Measurements from ENCODE around the gene ADCY10.
"Not testable (repeated sequence)": the region's sequence is repeated elsewhere in the genome, so short reads cannot be mapped to it uniquely, and the experiment has no call there.

ADCY10 gene

DNA sequence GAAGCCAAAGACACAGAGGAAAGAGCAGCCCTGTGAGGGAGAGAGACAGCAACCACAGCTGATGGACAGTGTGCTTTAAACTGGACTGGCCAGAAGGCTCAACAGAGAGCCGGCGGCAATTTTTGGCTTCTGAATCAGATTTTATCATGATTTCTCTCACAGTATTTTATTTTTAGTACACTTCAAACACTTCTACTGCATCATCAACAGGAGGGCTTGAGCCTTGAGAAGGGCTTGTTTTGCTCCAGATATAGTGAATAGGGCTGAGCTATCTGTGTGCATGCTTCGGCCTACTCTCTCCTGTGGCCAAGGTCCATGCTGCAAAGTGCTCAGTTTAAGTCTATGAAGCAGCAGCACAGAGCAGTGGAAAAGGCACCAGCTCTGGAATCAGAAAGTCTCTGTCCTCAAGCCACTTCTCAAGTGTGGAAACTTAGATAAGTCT, 33.3 kb downstream of the ADCY10 start:
- no peak for DNase-seq

DNA sequence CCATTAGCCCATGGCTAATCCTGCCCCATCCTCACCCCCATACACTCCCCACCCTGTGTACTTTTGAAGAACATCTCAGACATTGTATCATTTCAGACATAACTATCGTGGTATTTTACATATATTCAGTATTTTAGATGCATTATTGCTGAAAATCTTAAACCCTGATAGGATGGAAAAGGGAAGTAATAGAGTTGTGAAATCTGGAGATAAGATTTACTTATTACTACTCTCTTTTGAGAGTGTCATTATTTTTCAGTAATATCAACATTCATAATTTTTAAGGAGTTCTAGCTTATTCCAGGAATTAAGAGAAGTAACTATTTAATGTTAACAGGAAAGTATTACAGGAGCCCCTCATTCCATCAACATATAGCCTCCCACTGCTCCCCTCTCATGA, 34.4 kb downstream of the ADCY10 start:
- no peak for DNase-seq

DNA sequence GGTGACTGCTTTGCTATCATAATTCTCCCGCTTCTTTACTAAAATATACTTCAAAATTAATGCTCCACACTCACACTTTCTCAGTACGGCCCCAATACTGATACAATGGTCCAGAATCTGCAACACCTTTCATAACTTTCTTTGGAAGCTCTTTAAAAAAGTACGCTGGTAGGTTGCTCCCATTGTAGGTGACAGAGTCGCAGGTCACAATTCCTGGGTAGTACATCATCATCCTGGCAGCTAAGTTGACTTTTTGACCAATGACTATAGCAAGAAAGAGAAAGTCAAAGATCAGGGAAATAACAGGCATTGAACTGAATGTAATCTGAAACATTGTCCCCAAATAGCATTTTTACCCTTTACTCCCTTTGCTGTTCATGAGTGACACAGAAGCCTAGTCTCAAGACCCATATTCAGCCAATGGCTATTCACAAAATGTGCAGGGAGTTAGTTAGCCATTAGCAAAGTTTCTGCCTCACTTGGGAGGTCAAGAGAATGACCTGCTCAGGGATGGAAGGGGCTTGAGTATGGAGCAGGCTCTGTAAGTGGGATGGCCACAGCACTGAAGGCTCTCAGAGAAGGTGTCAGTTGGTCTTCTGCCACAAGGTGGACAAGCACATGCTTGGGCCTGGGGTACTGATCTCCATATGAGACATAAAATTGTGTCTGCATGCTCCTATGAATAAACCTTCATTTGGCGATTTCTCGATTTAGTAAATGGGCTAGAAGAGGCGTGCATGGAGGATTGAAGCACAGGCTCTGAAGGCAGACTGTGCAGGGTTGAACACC, 35.4 kb downstream of the ADCY10 start:
- DNase-seq = no peak

DNA sequence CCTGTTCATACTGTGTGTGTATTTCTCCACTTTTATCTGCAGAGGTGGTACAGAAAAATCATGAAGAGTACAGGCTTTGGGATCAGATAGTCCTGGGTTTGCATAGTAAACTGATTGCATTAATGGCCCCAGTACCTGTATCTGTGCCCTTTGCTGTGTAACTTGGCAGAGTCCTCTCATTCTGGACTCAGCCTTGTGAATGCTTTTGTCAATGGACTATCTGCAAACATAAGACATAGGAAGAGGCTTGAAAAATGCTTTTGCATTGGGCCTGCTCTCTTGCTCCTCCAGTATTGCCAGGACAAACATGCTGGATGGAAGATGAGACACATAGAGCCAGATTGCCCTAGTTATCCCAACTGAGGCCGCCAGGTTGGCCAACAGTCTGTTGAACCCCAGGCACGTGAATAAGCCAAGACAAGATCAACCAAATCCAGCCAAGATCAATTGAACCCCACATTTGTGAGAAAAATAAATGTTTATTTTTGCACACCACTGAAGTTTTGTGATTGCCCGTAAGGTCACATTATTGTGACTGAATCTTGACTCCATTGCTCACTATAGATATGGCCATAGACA, 37.2 kb downstream of the ADCY10 start:
- DNase-seq = no peak

DNA sequence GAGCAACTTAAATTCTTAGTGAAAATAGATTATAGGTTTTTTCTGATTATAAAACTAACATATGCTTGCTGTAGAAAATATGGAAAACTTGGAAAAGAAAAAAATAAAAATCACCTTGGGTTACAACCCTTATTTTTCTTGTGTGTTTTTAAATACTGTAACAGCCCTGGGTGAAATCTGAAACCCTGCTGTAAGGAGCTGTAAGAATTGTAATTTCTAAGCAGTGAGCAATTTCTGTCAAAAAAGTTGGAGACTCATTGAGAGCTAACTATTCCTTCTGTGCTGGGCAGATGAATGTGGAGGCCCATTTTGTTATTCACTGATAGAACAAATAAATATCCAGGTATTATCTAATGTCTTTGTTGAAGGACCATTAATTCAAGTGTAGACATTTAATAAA, 42.6 kb downstream of the ADCY10 start:
- no peak for DNase-seq

DNA sequence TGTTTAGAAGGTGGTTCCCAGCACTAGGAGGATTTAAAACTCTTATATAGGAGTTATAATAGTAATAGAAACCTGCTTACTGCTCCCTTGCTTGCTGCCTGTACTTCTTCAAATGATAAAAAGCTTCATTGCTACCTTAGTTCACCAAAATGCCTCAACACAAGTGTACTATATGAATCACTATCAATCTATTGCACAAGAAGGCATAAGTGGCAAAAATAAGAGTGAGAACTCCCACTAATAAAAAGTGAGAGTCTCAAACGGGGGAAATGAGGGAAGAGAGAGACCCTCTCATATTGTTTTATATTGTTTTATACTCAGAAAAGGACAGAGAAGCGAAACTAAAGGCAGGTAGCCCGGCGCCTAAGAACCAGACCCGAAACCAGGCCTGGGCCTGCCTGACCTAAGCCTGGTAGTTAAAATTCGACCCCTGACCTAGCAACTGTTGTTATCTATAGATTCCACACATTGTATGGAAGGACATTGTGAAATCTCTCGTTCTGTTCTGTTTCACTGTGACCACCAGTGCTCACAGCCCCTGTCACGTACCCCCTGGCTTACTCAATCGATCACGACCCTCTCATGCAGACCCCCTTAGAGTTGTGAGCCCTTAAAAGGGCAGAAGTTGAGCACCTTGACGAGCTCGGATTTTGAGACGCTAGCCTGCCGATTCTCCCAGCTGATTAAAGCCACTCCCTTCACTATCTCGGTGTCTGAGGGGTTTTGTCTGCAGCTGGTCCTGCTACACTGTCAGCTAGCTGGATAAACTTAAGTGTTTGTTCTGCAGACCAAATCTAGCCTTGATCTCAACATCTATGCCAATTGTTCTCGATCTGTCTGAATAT, 44.6 kb downstream of the ADCY10 start:
- DNase-seq = not testable (repeated sequence)

DNA sequence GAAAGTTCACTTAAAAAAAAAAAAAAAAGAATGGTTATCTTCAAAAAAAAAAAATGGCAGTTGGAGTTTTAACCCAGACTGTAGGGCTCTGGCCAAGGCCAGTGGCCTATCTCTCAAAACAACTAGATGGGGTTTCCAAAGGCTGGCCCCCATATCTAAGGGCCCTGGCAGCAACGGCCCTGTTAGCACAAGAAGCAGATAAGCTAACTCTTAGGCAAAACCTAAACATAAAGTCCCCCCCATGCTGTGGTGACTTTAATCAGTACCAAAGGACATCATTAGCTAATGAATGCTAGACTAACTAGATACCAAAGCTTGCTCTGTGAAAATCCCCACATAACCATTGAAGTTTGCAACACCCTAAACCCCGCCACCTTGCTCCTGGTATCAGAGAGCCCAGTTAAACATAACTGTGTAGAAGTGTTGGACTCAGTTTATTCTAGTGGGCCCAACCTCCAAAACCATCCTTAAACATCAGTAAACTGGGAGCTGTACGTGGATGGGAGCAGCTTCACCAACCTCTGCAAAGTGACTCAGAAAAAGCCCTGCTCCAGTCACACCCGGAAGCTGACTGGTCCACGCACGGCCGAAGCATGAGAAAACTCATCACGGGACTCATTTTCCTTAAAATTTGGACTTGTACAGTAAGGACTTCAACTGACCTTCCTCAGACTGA, 47.1 kb downstream of the ADCY10 start:
- not testable (repeated sequence) for DNase-seq

DNA sequence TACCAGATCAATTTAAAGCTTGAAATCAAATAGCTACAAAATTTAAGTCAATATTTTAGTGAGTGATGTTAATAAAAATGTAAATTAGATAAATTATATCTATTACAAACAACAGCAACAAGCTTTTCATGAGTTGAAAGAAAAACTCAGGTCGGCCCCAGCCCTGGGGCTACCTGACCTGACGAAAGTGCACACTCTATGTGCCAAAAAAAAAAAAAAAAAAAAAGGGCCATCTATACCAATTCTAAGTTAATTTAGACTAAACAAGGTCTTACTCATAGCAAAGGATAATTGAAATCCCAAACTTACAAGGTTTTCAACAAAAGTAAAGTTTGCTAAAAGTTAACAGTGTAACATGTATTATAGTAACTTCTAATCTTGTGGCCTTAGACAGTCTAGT, 47.6 kb downstream of the ADCY10 start:
- not testable (repeated sequence) for DNase-seq

DNA sequence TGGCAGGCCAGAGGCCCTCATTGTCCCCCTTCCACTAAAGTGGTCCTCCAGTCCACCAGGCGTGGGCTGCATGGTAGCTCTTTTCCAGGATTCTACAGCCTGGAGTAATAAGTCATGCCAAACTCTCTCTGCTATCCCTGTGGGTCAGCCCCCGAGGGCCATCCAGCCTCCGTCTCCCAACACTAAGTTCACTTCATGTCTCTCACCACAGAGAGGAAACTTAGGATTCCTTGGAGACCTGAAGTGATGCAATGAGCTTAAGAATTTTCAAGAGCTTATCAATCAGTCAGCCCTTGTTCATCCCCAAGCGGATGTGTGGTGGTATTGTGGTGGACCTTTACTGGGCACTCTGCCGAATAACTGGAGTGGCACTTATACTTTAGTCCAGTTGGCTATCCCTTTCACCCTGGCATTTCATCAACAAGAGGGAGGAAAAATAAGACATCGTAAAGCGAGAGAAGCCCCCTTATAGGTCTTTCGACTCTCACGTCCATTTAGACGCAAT, 48.1 kb downstream of the ADCY10 start:
- not testable (repeated sequence) for DNase-seq

DNA sequence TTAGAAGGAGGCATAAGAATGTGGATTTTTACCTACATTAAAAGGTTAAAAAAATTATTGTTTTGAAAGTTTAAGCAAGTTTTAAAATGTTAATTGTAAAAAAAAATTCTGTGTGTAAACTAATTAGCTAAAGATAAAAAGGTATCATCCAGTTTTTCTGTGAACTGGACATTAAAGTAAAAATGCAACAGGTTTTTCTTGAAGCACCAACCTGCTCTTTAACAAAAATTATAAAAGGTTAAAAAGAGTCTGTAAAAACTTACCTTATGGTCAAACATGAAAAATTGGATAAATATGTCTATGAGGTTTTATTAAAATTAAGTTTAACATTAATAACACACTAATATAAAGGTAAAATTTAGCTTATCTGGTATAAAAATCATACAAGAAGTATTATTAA, 48.7 kb downstream of the ADCY10 start:
- DNase-seq = not testable (repeated sequence)

DNA sequence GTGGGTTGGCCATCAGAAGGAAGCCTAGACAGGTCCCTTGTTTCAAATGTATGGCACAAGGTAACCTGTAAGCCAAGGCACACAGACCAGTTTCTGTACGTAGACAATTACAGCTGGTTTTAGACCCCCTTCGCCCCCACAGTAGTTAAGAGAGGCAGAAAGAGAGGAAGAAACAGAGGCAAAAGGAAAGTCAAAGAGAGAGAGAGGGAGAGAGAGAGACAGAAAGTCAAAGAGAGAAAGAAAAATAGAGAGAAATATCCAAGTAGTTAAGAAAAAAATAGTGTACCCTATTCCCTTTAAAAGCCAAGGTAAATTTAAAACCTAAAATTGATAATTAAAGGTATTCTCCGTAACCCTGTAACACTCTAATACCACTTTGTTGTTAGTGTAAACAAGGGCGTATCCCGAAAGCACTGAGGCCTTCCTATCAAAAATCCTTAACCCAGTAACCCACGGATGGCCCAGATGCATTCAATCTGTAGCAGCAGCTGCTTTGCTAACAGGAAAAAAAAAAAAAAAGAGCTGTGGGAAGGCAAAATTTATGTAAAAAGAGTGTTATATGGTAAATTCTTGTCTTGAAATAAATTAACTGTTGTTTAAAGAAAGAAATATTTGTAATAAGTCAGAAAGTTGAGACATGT, 49.4 kb downstream of the ADCY10 start:
- no peak for DNase-seq

DNA sequence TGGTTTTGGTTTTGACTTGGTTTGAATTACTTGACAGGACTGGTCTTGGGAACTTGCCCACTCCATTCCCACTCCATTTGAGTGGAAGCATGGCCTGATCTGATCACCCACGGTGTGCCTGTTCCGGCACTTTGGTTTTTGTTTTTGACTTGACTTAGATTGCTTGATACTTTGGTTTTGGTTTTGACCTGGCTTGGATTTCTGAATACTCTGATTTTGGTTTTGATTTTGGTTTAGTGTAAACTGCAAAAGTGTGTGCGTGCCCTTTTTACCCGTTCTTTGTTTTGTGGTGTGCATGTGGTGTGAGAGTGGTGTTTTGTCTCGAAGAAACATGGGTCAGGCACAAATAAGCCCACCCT, 50.0 kb downstream of the ADCY10 start:
- no peak for DNase-seq

DNA sequence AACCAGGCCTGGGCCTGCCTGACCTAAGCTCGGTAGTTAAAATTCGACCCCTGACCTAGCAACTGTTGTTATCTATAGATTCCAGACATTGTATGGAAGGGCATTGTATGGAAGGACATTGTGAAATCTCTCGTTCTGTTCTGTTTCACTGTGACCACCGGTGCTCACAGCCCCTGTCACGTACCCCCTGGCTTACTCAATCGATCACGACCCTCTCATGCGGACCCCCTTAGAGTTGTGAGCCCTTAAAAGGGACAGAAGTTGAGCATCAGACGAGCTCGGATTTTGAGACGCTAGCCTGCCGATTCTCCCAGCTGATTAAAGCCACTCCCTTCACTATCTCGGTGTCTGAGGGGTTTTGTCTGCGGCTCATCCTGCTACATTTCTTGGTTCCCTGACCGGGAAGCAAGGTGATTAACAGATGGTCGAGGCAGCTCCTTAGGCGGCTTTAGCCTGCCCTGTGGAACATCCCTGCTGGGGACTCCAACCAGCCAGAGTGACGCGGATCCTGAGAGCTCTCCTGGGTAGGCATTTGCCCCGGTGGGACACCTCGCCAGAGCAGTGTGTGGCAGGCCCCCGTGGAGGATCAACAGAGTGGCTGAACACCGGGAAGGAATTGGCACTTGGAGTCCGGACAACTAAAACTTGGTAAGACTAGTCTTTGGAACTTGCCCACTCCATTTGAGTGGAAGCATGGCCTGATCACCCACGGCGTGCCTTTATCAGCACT, 50.6 kb downstream of the ADCY10 start:
- DNase-seq = not testable (repeated sequence)

DNA sequence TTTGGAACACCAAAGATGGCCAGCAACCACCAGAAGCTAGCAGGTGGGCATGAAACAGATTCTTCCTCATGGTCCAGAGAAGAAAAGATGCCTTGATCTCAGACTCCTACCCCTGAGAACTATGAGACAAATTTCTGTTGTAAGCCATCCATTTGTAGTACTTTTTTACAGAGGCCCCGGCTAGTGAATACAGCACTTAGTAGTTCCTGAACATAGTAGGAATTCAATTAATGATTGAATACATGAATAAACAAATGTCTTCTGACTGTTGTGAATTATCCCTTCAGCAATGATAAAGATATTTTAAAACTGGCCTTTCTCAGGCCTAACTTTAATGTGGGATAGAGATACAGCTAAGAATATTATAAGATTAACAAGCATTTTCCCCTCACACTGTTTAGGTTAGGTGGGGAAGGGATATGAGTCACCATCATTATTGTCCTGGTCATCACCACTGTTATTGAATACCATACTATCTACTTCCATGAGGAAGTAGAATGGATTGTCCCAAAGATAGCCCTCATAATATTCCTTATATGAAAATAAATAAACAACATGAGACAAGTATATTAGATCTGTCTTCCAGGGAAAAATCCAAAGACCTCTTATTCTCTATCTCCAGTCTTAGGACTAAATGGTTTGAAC, 51.4 kb downstream of the ADCY10 start:
- no peak for DNase-seq

DNA sequence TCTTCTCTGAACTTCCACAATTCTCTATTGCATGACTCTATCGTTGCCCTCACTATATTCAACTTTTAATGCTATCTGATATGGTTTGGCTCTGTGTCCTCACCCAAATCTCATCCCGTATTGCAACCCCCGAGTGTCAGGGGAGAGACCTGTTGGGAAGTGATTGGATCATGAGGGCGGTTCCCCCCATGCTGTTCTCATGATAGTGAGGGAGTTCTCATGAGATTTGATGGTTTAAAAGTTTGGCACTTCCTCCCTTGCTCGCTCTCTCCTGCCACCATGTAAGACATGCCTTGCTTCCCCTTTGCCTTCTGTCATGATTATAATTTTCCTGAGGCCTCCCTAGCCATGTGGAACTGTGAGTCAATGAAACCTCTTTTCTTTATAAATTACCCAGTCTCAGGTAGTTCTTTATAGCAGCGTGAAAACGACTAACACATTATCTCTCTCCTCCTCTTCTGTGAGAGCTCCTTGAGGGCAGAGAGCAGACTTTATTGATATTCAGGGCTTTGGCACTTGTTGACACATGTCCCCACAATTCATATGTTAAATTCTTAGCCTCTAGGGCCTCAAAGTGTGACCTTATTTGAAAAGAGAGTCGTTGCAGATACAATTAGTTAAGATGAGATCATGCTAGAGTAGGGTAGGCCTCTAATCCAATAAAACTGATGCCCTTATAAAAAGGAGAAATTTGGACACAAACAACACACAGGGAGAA, 52.1 kb downstream of the ADCY10 start:
- no peak for DNase-seq

DNA sequence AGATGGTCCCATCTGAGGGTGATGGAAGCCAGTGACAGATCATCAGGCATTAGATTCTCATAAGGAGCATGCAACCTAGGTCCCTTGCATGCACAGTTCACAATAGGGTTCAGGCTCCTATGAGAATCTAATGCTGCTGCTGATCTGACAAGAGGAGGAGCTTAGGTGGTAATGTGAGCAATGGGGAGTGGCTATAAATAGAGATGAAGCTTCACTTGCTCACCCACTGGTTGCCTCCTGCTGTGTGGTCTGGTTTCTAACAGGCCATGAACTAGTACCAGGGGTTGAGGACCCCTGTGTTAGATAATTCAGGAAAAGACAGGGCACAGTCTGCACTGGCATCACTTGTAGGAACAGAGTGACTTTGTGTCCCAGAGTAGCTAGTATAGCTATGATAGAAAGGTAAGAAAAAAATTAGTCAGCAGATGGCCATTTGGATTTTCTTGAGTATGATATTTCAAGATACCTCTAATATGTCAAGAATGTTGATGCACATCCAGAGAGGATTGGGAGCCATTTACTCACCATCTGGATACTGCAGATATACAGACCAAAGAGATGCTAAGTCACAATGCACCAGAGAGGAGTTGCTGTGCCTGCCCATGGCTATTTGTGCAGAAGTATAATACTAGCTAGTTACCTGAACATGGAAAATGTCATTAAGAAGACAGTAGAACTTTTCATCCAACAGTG, 53.6 kb downstream of the ADCY10 start:
- no peak for DNase-seq

DNA sequence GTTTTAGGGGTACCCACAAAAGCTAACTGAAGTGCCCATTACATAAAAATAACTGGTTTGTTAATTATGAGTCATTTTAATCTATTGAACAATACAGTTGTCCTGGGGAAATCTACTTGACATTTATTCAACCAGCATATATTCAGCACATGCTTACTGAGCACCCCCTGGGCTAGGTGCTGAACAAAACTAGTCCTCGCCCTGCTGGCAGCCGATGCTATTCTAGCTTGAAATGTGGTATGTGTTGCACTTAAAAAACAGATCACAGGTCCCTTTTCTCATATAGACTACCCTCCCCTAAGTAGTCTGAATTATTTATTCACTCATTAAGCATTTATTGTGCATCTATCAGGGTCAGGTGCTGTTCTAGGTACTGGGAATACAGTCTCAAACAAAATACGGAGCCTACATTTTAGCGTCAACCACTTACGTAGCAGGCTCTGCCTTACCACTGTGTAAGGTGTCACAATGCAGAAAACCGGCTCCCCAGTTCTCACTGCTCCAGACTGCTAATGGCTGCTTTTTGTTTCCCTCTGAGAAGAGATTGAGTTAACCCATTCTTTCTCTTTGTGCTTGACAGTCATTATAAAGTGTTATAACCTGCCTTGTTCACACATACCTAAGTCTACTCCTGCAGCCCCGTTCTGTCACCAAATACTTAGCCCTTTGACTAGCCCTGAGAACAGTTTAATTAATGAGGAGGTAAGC, 57.1 kb downstream of the ADCY10 start:
- DNase-seq = no peak

DNA sequence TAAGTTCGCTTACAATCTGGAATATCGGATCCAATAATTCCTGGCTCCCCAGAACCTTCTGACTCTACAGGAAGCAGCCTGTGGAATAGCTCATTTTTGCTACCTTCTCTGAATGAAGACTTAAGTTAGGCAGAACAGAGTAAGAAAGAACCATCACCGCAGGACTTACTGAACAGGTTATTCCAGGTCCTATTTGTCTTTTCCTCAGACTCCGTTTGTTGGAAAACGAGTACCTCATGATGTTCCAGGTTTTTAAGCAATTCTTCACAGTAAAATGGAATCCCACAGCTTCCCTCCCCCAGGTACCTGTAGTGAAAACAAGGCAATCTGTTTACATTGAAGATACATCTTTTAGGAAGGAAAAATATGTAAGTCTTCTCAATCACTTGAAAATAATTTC, 59.8 kb downstream of the ADCY10 start:
- no peak for DNase-seq

DNA sequence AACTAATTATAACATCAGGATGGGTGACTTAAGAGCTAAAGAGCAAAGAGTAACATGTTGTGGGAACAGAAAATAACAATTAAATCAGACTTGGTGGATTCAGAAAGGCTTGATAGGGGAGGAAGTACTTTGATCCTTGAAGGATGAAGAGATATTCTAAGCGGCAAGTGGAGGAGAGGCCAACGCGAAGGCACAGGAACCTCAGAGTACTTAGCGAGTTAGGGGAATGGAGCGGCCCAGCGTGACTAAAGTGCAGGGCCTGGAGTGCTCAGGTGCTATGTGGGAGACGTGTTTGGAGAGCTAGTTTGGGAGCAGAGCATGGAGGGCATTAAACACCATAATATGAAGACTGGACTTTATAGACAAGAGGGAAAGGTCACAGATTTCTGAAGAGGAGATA, 64.3 kb downstream of the ADCY10 start:
- DNase-seq = no peak

All from NCI-H526 treated with DMSO at 0.1 percent for 48 hours (cell line).